GM12878 (cell line): ENCODE measurements around the gene CRTAP. TPM values are rescaled to one million over a fixed set of nuclear protein-coding genes. Genes with fewer than 3 reads are reported as not detected.

Source experiments
- ATAC-seq: fragments of 200-7000 bp; cut with Tn5 transposase; 3 replicates; pipeline ENCODE4 v1.9.1; 2020; ENCODE audit warnings: mild to moderate bottlenecking, moderate library complexity
- BruUV-seq: library from RNA; stranded (reverse); fragments of 400-500 nt; replicated peaks from 2 replicates; lab custom pipeline; 2021; lab: Mats Ljungman, UMichigan
- CTCF ChIA-PET: fragments of 300-600 bp; sonication (Branson Sonifier 250); formaldehyde crosslinking; extraction: SDS; loops from one replicate; lab custom pipeline; 2021; ENCODE audit warnings: inconsistent platforms; lab: Yijun Ruan, JAX
- POLR2A ChIA-PET: fragments of 350-600 bp; formaldehyde crosslinking; extraction: SDS; loops from one replicate; lab custom pipeline; 2021; ENCODE audit warnings: inconsistent platforms; lab: Charles Lee
- RAD21 ChIA-PET: fragments of 300-600 bp; sonication (Branson Sonifier 250); formaldehyde crosslinking; loops from one replicate; lab custom pipeline; 2023; ENCODE audit warnings: antibody characterized with exemption; ENCODE audit not compliant: unreplicated experiment; lab: Charles Lee
- SMC1A ChIA-PET: fragments of 300-600 bp; sonication (Branson Sonifier 250); formaldehyde crosslinking; loops from one replicate; lab custom pipeline; 2023; ENCODE audit not compliant: unreplicated experiment, uncharacterized antibody; lab: Charles Lee
- DNase-seq: peaks from one replicate; pipeline ENCODE4 v3.0.0-alpha.2; 2011; ENCODE audit warnings: low read depth, low spot score
- FAIRE-seq: peaks from 3 replicates; lab custom pipeline; 2011; peaks lifted over from hg19 to GRCh38; lab: Jason Lieb, UNC
- H2AFZ ChIP-seq: 2 replicates; pipeline ENCODE4 v1.6.0; 2011; ENCODE audit warnings: low read depth, low read length, control low read depth; ENCODE audit not compliant: control insufficient read depth
- H3K27ac ChIP-seq: 2 replicates; pipeline ENCODE4 v1.5.1; 2011; ENCODE audit warnings: control low read depth; ENCODE audit not compliant: control insufficient read depth, insufficient read depth
- H3K27me3 ChIP-seq, 2 experiments: replicated peaks in 1 of 2; 2 replicates each; pipeline versions ENCODE4 v1.6.0 to v1.6.1; 2011; ENCODE audit warnings: low read length in 1 of 2; ENCODE audit not compliant: control insufficient read depth in 2 of 2, insufficient read depth in 2 of 2
- H3K36me3 ChIP-seq, 2 experiments: 2 replicates each; pipeline ENCODE4 v1.5.1; 2011; ENCODE audit warnings: low read length in 1 of 2; ENCODE audit not compliant: control insufficient read depth in 2 of 2, insufficient read depth in 2 of 2
- H3K4me1 ChIP-seq: 2 replicates; pipeline ENCODE4 v1.6.1; 2011; ENCODE audit warnings: mild to moderate bottlenecking, low read length, moderate library complexity, mixed read lengths; ENCODE audit not compliant: control insufficient read depth, insufficient read depth
- H3K4me2 ChIP-seq: 2 replicates; pipeline ENCODE4 v1.6.0; 2011; ENCODE audit warnings: control low read depth; ENCODE audit not compliant: control insufficient read depth, insufficient read depth
- H3K4me3 ChIP-seq: fragments of 200-600 bp; sonication (generic); 2 replicates; pipeline ENCODE4 v1.5.1; 2016
- H3K79me2 ChIP-seq: 2 replicates; pipeline ENCODE4 v1.6.0; 2011; ENCODE audit warnings: low read length; ENCODE audit not compliant: control insufficient read depth, insufficient read depth
- H3K9ac ChIP-seq: 2 replicates; pipeline ENCODE4 v1.8.0; 2011; ENCODE audit warnings: low read length, control low read depth, mixed read lengths; ENCODE audit not compliant: control insufficient read depth, insufficient read depth
- H3K9me3 ChIP-seq: replicated peaks from 3 replicates; pipeline ENCODE4 v1.5.1; 2011; ENCODE audit warnings: mild to moderate bottlenecking, low read length; ENCODE audit not compliant: control insufficient read depth, insufficient read depth
- H4K20me1 ChIP-seq: 2 replicates; pipeline ENCODE4 v1.6.0; 2011; ENCODE audit not compliant: control insufficient read depth, insufficient read depth
- IKZF1 ChIP-seq: fragments of 450-650 bp; conservative IDR thresholded peaks from 2 replicates; pipeline ENCODE4 v1.6.1; 2017; ENCODE audit warnings: antibody characterized with exemption, mild to moderate bottlenecking
- PKNOX1 ChIP-seq: fragments of 450-650 bp; IDR thresholded peaks from 2 replicates; pipeline ENCODE4 v1.6.1; 2016; ENCODE audit warnings: mild to moderate bottlenecking
- USF2 ChIP-seq: IDR thresholded peaks from 2 replicates; pipeline ENCODE4 v1.6.1; 2011; ENCODE audit warnings: low read depth, low read length, improper control_type of control experiment, borderline replicate concordance
- WGBS: methylation state at CpG from one replicate; pipeline ENCODE4 v1.1.6; 2016; ENCODE audit warnings: low lambda C conversion rate; ENCODE audit not compliant: insufficient replicate concordance, insufficient coverage; ENCODE audit errors: missing lambda C conversion rate; 5-methylcytosine and 5-hydroxymethylcytosine counted together
- in situ Hi-C: fragments of 300-500 bp; cut with MboI; formaldehyde crosslinking; loops from 9 replicates; pipeline ENCODE4 v1.14.3; 2018; ENCODE audit warnings: mixed read lengths
- intact Hi-C: fragments of 100-400 bp; cut with micrococcal nuclease; formaldehyde crosslinking; loops from one replicate; pipeline ENCODE4 v1.14.2; 2022; ENCODE audit not compliant: unreplicated experiment
- polyA plus RNA-seq, 11 experiments: library from polyadenylated mRNA; depleted of rRNA in 4 of 11; unstranded in 6 of 11; stranded (reverse) in 5 of 11; fragments of >200 nt; fragmentation: Nextera tagmentation in 4 of 11; fragmentation: Illumina TruSeq in 1 of 11; extraction: Ambion mirVana in 4 of 11; extraction: Trizol in 1 of 11; gene quantifications; 1 replicate in 1 of 11; 2 replicates in 10 of 11; pipeline versions ENCODE4 v1.2.1 to v1.2.3, GENCODE V29; 2011 to 2016; ENCODE audit warnings: inconsistent platforms in 2 of 11, missing spikeins in 2 of 11, low read depth in 1 of 11
- total RNA-seq, 4 experiments: library from RNA; depleted of rRNA in 3 of 4; stranded (reverse); fragments of >200 nt in 3 of 4; fragmentation: Illumina TruSeq in 1 of 4; extraction: Trizol in 1 of 4; gene quantifications; 2 replicates each; pipeline versions ENCODE4 v1.2.1 to v1.2.3, GENCODE V29; 2013 to 2021
- TF ChIP-seq, protein P1 (sequence below): fragments of 450-650 bp; IDR thresholded peaks from 2 replicates; pipeline ENCODE4 v1.6.1; 2014; ENCODE audit warnings: mild to moderate bottlenecking

CRTAP gene
- total and polyA plus RNA-seq, 10 of the 15 experiments (the other 5 are each of a cell fraction or from before 2014, with no cell fraction given): 6.0 to 42.3 (median 23.3) TPM

- Histone ChIP-seq H2AFZ (no peak overlapping the region), H3K36me3 (no peaks in the 10 kb centered on the region; a peak in 1 of 4 replicates), H3K27me3 (no peaks in the 10 kb centered on the region), H3K9ac (no peak overlapping the region), H3K79me2 (no peaks in the 10 kb centered on the region), H3K9me3 (no peaks in the 10 kb centered on the region), H3K4me2 (no peak overlapping the region), H3K27ac (no peak overlapping the region), H3K4me3 (no peak overlapping the region), H3K4me1 (no peaks in the 10 kb centered on the region), H4K20me1 (no peaks in the 10 kb centered on the region)
- ATAC-seq (no peak), FAIRE-seq (no peak), DNase-seq (no peak)
- WGBS: 89% methylated on average over 9 of the region's 9 CpGs
- in situ Hi-C loops: no loop called here
- POLR2A ChIA-PET: no interaction called here
- no TSS peak for BruUV-seq
- intact Hi-C loops: no loop called here
- SMC1A ChIA-PET: no interaction called here
- CTCF ChIA-PET: interaction anchor here (1.5 to 13.7 kb wide), 3 partner anchors 13 to 226 kb away, joined by 3 to 136 read pairs (median 18); no protein-coding TSS in a partner anchor
- no peak for TF ChIP-seq IKZF1
- TF ChIP-seq, protein P1, sequence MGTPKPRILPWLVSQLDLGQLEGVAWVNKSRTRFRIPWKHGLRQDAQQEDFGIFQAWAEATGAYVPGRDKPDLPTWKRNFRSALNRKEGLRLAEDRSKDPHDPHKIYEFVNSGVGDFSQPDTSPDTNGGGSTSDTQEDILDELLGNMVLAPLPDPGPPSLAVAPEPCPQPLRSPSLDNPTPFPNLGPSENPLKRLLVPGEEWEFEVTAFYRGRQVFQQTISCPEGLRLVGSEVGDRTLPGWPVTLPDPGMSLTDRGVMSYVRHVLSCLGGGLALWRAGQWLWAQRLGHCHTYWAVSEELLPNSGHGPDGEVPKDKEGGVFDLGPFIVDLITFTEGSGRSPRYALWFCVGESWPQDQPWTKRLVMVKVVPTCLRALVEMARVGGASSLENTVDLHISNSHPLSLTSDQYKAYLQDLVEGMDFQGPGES: no peak
- TF ChIP-seq USF2: no peak
- no peak for TF ChIP-seq PKNOX1
- RAD21 ChIA-PET: interaction anchor here (2.4 kb wide), 1 partner anchor 15 kb away, joined by 9 read pairs; no protein-coding TSS in a partner anchor
Measured at GRCh38 chr3:33145901-33146580, 32.2 kb downstream of the CRTAP start.
